GM06990 (cell line): ENCODE results near the gene DYNLL2.

Experiments used
- DNase-seq: peaks from one replicate; pipeline ENCODE4 v3.0.0-alpha.2; 2011; ENCODE audit not compliant: insufficient read length; ENCODE audit errors: extremely low read depth
- H3K27me3 ChIP-seq: replicated peaks from 2 replicates; pipeline ENCODE4 v1.6.0; 2011; ENCODE audit warnings: low read length; ENCODE audit not compliant: control insufficient read depth, insufficient read depth
- H3K36me3 ChIP-seq: 2 replicates; pipeline ENCODE4 v1.5.1; 2011; ENCODE audit warnings: low read length; ENCODE audit not compliant: control insufficient read depth, insufficient read depth
- H3K4me3 ChIP-seq: replicated peaks from 2 replicates; pipeline ENCODE4 v1.5.1; 2011; ENCODE audit warnings: low read depth, mild to moderate bottlenecking, control low read depth, low read length
- TF ChIP-seq, protein P1 (sequence below): IDR thresholded peaks from 2 replicates; pipeline ENCODE4 v1.5.1; 2011; ENCODE audit warnings: low read length, control low read depth, mild to moderate bottlenecking, inconsistent platforms; ENCODE audit not compliant: insufficient read depth, poor library complexity, severe bottlenecking

Gene DYNLL2

DNA sequence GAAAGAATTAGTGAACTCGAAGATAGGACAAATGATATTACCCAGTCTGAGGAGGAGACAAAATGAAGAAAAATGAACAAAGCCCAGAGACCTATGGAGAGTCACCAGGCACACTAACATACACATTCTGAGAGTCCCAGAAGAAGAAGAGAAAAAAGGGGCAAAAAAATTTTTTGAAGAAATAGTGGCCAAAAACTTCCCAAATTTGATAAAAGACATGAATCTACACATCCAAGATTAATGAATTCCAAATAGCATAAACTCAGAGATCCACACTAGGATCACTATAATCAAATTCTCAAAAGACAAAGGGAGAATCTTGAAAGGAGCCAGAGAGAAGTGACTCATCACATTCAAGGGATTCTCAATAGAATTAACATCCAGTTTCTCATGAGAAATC is 61.6 kb downstream of the DYNLL2 start:
- no peaks in the 10 kb centered on the region for H3K27me3 ChIP-seq
- no peaks in the 10 kb centered on the region for H3K36me3 ChIP-seq
- DNase-seq: no peak
- no peak overlapping the region for H3K4me3 ChIP-seq
- TF ChIP-seq, protein P1, sequence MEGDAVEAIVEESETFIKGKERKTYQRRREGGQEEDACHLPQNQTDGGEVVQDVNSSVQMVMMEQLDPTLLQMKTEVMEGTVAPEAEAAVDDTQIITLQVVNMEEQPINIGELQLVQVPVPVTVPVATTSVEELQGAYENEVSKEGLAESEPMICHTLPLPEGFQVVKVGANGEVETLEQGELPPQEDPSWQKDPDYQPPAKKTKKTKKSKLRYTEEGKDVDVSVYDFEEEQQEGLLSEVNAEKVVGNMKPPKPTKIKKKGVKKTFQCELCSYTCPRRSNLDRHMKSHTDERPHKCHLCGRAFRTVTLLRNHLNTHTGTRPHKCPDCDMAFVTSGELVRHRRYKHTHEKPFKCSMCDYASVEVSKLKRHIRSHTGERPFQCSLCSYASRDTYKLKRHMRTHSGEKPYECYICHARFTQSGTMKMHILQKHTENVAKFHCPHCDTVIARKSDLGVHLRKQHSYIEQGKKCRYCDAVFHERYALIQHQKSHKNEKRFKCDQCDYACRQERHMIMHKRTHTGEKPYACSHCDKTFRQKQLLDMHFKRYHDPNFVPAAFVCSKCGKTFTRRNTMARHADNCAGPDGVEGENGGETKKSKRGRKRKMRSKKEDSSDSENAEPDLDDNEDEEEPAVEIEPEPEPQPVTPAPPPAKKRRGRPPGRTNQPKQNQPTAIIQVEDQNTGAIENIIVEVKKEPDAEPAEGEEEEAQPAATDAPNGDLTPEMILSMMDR: no peak
